Gastrocnemius medialis (tissue), 4 donors: ENCODE results near the gene LPIN1. TPM values are rescaled to one million over a fixed set of nuclear protein-coding genes. Genes with fewer than 3 reads are reported as not detected.
A peak's percentile ranks its signal among the peaks of the same experiment; 100 is the strongest.

ENCODE experiments used
- ATAC-seq, 2 donors: fragments of 150-250 bp; one replicate each; pipeline ENCODE4 v1.9.1; 2016
- DNase-seq, 2 donors: peaks; one replicate each; pipeline ENCODE4 v3.0.0-alpha.2; 2019
- H3K27ac ChIP-seq, 4 donors: fragments of 200-600 bp; sonication (generic); 1 replicate in 1 of 4; 2 replicates in 3 of 4; pipeline ENCODE4 v1.5.1; 2016 to 2018; ENCODE audit warnings: mild to moderate bottlenecking in 2 of 4, moderate library complexity in 1 of 4
- H3K27me3 ChIP-seq, 3 donors: fragments of 200-600 bp; sonication (generic) in 2 of 3; 1 replicate in 1 of 3; 2 replicates in 2 of 3; pipeline versions ENCODE4 v1.5.1 to v1.6.0; 2016 to 2019; ENCODE audit warnings: mild to moderate bottlenecking in 1 of 3, moderate library complexity in 1 of 3
- H3K36me3 ChIP-seq, 2 donors: fragments of 200-600 bp; sonication (generic) in 1 of 2; one replicate each; pipeline ENCODE4 v1.5.1; 2017 to 2018
- H3K4me1 ChIP-seq, 2 donors: fragments of 200-600 bp; sonication (generic) in 1 of 2; one replicate each; pipeline ENCODE4 v1.5.1; 2016 to 2017; ENCODE audit warnings: mild to moderate bottlenecking in 2 of 2
- H3K4me3 ChIP-seq, 4 donors: fragments of 200-600 bp; sonication (generic) in 3 of 4; 1 replicate in 1 of 4; 2 replicates in 3 of 4; pipeline ENCODE4 v1.5.1; 2016 to 2019; ENCODE audit warnings: mild to moderate bottlenecking in 2 of 4
- H3K9me3 ChIP-seq, 3 donors: fragments of 200-600 bp; sonication (generic) in 2 of 3; 1 replicate in 1 of 3; 2 replicates in 2 of 3; pipeline ENCODE4 v1.5.1; 2016 to 2019
- POLR2A ChIP-seq, 2 donors: fragments of 450-650 bp; IDR thresholded peaks; one replicate each; pipeline ENCODE4 v1.6.1; 2017; ENCODE audit warnings: antibody characterized with exemption in 2 of 2, mild to moderate bottlenecking in 2 of 2, moderate library complexity in 2 of 2
- in situ Hi-C, 4 donors: fragments of 200-750 bp; cut with MboI; loops; one replicate each; pipeline versions ENCODE4 v1.15.0 to v1.8.0; 2017; ENCODE audit warnings: low sequenced_read_pairs in 4 of 4
- intact Hi-C: fragments of 100-400 bp; cut with DNase I; formaldehyde crosslinking; loops from one replicate; pipeline ENCODE4 v1.15.1; 2023; ENCODE audit warnings: low total_unique reads
- total RNA-seq, 4 donors: library from RNA; depleted of rRNA; stranded (reverse); fragments of >200 nt; gene quantifications; one replicate each; pipeline versions ENCODE4 v1.1.0 to v1.2.3, GENCODE V29; 2016
- TF ChIP-seq, protein P1 (sequence below), 5 experiments: fragments of 450-650 bp in 3 of 5; fragments of 200-600 bp in 2 of 5; sonication (generic) in 2 of 5; IDR thresholded peaks in 4 of 5; conservative IDR thresholded peaks in 1 of 5; 1 replicate in 4 of 5; 2 replicates in 1 of 5; pipeline ENCODE4 v1.5.1; 2016 to 2019; ENCODE audit warnings: antibody characterized with exemption in 5 of 5, mild to moderate bottlenecking in 3 of 5, moderate library complexity in 3 of 5

The LPIN1 gene
- total RNA-seq, 4 donors from 2014 or later: 292 to 606 (median 472) TPM

GRCh38 chr2:11703700-11704099, 42.7 kb upstream of the LPIN1 start:
- Histone ChIP-seq H3K27ac (peak overlapping the region in 1 of 4 donors; percentile 32), H3K27me3 (no peaks in the 10 kb centered on the region), H3K9me3 (no peaks in the 10 kb centered on the region), H3K4me1 (peaks cover 30 to 36% of the 10 kb centered on the region in 2 donors), H3K36me3 (no peaks in the 10 kb centered on the region), H3K4me3 (no peak overlapping the region)
- TF ChIP-seq, protein P1, sequence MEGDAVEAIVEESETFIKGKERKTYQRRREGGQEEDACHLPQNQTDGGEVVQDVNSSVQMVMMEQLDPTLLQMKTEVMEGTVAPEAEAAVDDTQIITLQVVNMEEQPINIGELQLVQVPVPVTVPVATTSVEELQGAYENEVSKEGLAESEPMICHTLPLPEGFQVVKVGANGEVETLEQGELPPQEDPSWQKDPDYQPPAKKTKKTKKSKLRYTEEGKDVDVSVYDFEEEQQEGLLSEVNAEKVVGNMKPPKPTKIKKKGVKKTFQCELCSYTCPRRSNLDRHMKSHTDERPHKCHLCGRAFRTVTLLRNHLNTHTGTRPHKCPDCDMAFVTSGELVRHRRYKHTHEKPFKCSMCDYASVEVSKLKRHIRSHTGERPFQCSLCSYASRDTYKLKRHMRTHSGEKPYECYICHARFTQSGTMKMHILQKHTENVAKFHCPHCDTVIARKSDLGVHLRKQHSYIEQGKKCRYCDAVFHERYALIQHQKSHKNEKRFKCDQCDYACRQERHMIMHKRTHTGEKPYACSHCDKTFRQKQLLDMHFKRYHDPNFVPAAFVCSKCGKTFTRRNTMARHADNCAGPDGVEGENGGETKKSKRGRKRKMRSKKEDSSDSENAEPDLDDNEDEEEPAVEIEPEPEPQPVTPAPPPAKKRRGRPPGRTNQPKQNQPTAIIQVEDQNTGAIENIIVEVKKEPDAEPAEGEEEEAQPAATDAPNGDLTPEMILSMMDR (IDR thresholded peaks at IDR 0.05 in 4 of 5, conservative IDR thresholded peaks at IDR 0.05 in 1 of 5): no peak
- no peak for TF ChIP-seq POLR2A (IDR thresholded peaks at IDR 0.05)
- in situ Hi-C loops: no loop called here
- DNase-seq: no peak
- ATAC-seq: no peak
- intact Hi-C loops: no loop called here

DNA sequence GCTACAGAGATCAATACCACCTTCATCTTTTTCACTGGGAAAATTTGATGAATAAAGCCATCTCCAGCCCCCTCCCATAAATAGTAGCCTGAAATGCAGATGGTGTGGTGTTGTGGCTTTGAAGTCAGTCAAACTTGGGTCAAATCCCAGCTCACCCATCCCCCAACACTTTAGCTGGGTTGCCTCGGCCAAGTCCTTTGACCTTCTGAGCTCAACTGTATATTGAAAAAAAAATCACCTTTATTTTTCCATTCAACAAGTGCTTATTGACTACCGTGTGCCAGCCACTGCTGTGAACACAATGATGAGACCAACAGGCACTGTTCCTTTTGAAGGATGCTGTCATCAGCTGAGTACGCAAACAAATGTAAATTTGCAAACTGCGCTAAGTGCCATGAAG, 41.4 kb upstream of the LPIN1 start:
- Histone ChIP-seq H3K27ac (no peak overlapping the region), H3K4me1 (peaks cover 16 to 25% of the 10 kb centered on the region in 2 donors), H3K27me3 (no peaks in the 10 kb centered on the region), H3K9me3 (no peaks in the 10 kb centered on the region), H3K4me3 (no peak overlapping the region), H3K36me3 (no peaks in the 10 kb centered on the region)
- no peak for ATAC-seq
- intact Hi-C loops (no loop called here), in situ Hi-C loops (no loop called here)
- TF ChIP-seq, protein P1 (IDR thresholded peaks at IDR 0.05 in 4 of 5, conservative IDR thresholded peaks at IDR 0.05 in 1 of 5): no peak
- TF ChIP-seq POLR2A (IDR thresholded peaks at IDR 0.05): no peak
- DNase-seq: no peak

DNA sequence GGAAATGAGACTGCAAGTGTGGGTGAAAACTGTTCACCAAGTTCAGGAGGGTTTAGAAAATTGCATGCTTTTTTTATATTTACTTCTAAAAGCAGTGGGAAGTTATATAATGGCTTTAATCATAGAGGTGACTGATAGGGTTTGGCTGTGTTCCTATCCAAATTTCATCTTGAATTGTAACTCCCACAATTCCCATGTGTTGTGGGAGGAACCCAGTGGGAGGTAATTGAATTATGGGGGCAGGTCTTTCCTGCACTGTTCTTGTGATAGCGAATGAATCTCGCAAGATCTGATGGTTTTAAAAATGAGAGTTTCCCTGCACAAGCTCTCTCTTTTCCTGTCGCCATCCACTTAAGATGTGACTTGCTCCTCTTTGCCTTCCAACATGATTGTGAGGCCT, 40.7 kb upstream of the LPIN1 start:
- no peaks in the 10 kb centered on the region for H3K27me3 ChIP-seq
- no peak overlapping the region for H3K4me3 ChIP-seq
- no peaks in the 10 kb centered on the region for H3K36me3 ChIP-seq
- H3K9me3 ChIP-seq: no peaks in the 10 kb centered on the region
- ATAC-seq (no peak), DNase-seq (no peak)
- intact Hi-C loops (no loop called here), in situ Hi-C loops (no loop called here)
- TF ChIP-seq, protein P1 (IDR thresholded peaks at IDR 0.05 in 4 of 5, conservative IDR thresholded peaks at IDR 0.05 in 1 of 5): no peak
- no peak for TF ChIP-seq POLR2A (IDR thresholded peaks at IDR 0.05)
- no peak overlapping the region for H3K27ac ChIP-seq
- H3K4me1 ChIP-seq: peaks cover 16 to 19% of the 10 kb centered on the region in 2 donors

GRCh38 chr2:11708106-11708505, 38.3 kb upstream of the LPIN1 start:
- DNase-seq: no peak
- H3K9me3 ChIP-seq: no peaks in the 10 kb centered on the region
- in situ Hi-C loops: no loop called here
- H3K27me3 ChIP-seq: no peaks in the 10 kb centered on the region
- H3K36me3 ChIP-seq: no peaks in the 10 kb centered on the region
- no peak overlapping the region for H3K4me3 ChIP-seq
- peaks cover 11 to 15% of the 10 kb centered on the region in 2 donors for H3K4me1 ChIP-seq
- no peak overlapping the region for H3K27ac ChIP-seq
- ATAC-seq: no peak
- intact Hi-C loops: no loop called here
- TF ChIP-seq, protein P1 (IDR thresholded peaks at IDR 0.05 in 4 of 5, conservative IDR thresholded peaks at IDR 0.05 in 1 of 5): no peak
- no peak for TF ChIP-seq POLR2A (IDR thresholded peaks at IDR 0.05)

- in situ Hi-C loops: no loop called here
- intact Hi-C loops: no loop called here
- ATAC-seq (no peak), DNase-seq (no peak)
- Histone ChIP-seq H3K4me1 (peaks cover 2 to 9% of the 10 kb centered on the region in 2 donors), H3K9me3 (no peaks in the 10 kb centered on the region), H3K27me3 (no peaks in the 10 kb centered on the region), H3K27ac (peak overlapping the region in 2 of 4 donors; percentile 11 to 38), H3K36me3 (no peaks in the 10 kb centered on the region), H3K4me3 (no peak overlapping the region)
- TF ChIP-seq, protein P1 (IDR thresholded peaks at IDR 0.05 in 4 of 5, conservative IDR thresholded peaks at IDR 0.05 in 1 of 5): no peak
- TF ChIP-seq POLR2A (IDR thresholded peaks at IDR 0.05): no peak
These were observed 37.1 kb upstream of the LPIN1 start for GRCh38 chr2:11709293-11709692.
